Peyer's patch (tissue), 4 donors: ENCODE results near the gene PUS1.

Source experiments
- POLR2A ChIP-seq, 2 donors: fragments of 450-650 bp; IDR thresholded peaks; one replicate each; pipeline ENCODE4 v1.5.1; 2017; ENCODE audit warnings: antibody characterized with exemption in 2 of 2, mild to moderate bottlenecking in 2 of 2, moderate library complexity in 2 of 2
- TF ChIP-seq, protein P1 (sequence below), 6 experiments: fragments of 450-650 bp in 4 of 6; fragments of 200-600 bp in 2 of 6; sonication (generic) in 1 of 6; IDR thresholded peaks; one replicate each; pipeline ENCODE4 v1.5.1; 2017 to 2019; ENCODE audit warnings: antibody characterized with exemption in 6 of 6, mild to moderate bottlenecking in 3 of 6, moderate library complexity in 1 of 6

DNA sequence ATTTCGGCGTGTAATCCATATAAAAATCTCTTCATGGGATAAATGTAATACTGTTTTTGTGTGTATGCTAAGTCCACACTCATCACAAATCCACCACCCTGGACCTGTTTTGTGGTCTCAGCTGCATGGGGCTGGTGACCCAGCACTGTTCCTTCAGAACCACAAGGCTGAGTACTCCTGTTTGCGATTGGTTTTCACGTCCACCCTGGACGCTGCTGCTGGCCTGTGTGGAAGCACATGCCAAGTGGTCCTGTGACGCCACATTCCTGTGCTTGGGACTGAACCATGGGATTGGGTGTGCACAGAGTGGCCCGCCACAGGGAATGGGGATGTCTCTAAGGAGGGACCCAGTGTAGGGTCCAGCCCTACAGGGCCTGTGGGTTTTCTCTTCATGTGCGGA is 4.3 kb downstream of the PUS1 start:
- TF ChIP-seq, protein P1, sequence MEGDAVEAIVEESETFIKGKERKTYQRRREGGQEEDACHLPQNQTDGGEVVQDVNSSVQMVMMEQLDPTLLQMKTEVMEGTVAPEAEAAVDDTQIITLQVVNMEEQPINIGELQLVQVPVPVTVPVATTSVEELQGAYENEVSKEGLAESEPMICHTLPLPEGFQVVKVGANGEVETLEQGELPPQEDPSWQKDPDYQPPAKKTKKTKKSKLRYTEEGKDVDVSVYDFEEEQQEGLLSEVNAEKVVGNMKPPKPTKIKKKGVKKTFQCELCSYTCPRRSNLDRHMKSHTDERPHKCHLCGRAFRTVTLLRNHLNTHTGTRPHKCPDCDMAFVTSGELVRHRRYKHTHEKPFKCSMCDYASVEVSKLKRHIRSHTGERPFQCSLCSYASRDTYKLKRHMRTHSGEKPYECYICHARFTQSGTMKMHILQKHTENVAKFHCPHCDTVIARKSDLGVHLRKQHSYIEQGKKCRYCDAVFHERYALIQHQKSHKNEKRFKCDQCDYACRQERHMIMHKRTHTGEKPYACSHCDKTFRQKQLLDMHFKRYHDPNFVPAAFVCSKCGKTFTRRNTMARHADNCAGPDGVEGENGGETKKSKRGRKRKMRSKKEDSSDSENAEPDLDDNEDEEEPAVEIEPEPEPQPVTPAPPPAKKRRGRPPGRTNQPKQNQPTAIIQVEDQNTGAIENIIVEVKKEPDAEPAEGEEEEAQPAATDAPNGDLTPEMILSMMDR (IDR thresholded peaks at IDR 0.05) = no peak
- no peak for TF ChIP-seq POLR2A (IDR thresholded peaks at IDR 0.05)
